Endothelial cell of umbilical vein (primary cell): ENCODE results near the gene TRPT1. TPM values are rescaled to one million over a fixed set of nuclear protein-coding genes. Genes with fewer than 3 reads are reported as not detected.

Source experiments
- BruUV-seq: library from RNA; stranded (reverse); fragments of 400-500 nt; replicated peaks from 2 replicates; lab custom pipeline; 2021; lab: Mats Ljungman, UMichigan
- CTCF ChIA-PET: fragments of 300-600, 350-600 bp; sonication (Branson Sonifier 250); formaldehyde crosslinking; loops from one replicate; lab custom pipeline; 2021; ENCODE audit warnings: antibody characterized with exemption, inconsistent platforms; lab: Charles Lee
- POLR2A ChIA-PET: fragments of 300-600, 350-600 bp; sonication (Branson Sonifier 250); formaldehyde crosslinking; loops from one replicate; lab custom pipeline; 2021; ENCODE audit warnings: antibody characterized with exemption, inconsistent platforms; lab: Charles Lee
- DNase-seq: peaks from one replicate; pipeline ENCODE4 v3.0.0-alpha.2; 2011; ENCODE audit warnings: low read depth, low spot score
- FAIRE-seq: peaks from 2 replicates; lab custom pipeline; 2011; peaks lifted over from hg19 to GRCh38; lab: Jason Lieb, UNC
- H2AFZ ChIP-seq: 2 replicates; pipeline ENCODE4 v1.6.0; 2012; ENCODE audit warnings: low read depth, low read length, control low read depth, inconsistent platforms
- H3K27ac ChIP-seq: 2 replicates; pipeline ENCODE4 v1.5.1; 2011; ENCODE audit warnings: low read depth, mild to moderate bottlenecking, control low read depth, low read length, moderate library complexity; ENCODE audit not compliant: insufficient read depth
- H3K27me3 ChIP-seq, 2 experiments: 2 replicates each; pipeline versions ENCODE4 v1.6.0 to v1.6.1; 2011; ENCODE audit warnings: low read length in 2 of 2, mixed read lengths in 1 of 2; ENCODE audit not compliant: control insufficient read depth in 2 of 2, insufficient read depth in 2 of 2
- H3K36me3 ChIP-seq, 2 experiments: 2 replicates in 1 of 2; 3 replicates in 1 of 2; pipeline ENCODE4 v1.5.1; 2011; ENCODE audit warnings: low read length in 2 of 2, mild to moderate bottlenecking in 1 of 2, moderate library complexity in 1 of 2; ENCODE audit not compliant: control insufficient read depth in 2 of 2, insufficient read depth in 2 of 2; ENCODE audit errors: extremely low read depth in 1 of 2
- H3K4me1 ChIP-seq: 3 replicates; pipeline ENCODE4 v1.5.1; 2011; ENCODE audit warnings: mild to moderate bottlenecking, low read length; ENCODE audit not compliant: control insufficient read depth, insufficient read depth; ENCODE audit errors: extremely low read depth
- H3K4me2 ChIP-seq: 2 replicates; pipeline ENCODE4 v1.6.1; 2011; ENCODE audit warnings: low read length, control low read depth, mixed read lengths; ENCODE audit not compliant: insufficient read depth
- H3K4me3 ChIP-seq, 3 experiments: fragments of 200-600 bp in 1 of 3; sonication (generic), shearing (Covaris generic) in 1 of 3; replicated peaks in 1 of 3; 2 replicates each; pipeline ENCODE4 v1.5.1; 2011 to 2016; ENCODE audit warnings: control low read depth in 3 of 3, low read length in 3 of 3, mild to moderate bottlenecking in 2 of 3, inconsistent platforms in 1 of 3, low read depth in 1 of 3, moderate library complexity in 1 of 3; ENCODE audit not compliant: insufficient read depth in 1 of 3
- H3K79me2 ChIP-seq: 2 replicates; pipeline ENCODE4 v1.6.0; 2012; ENCODE audit warnings: low read length, inconsistent platforms; ENCODE audit not compliant: control insufficient read depth, insufficient read depth
- H3K9ac ChIP-seq: replicated peaks from 2 replicates; pipeline ENCODE3; 2011; ENCODE audit warnings: low read length, control low read depth; ENCODE audit not compliant: insufficient read depth; ENCODE audit errors: extremely low read depth
- H3K9me1 ChIP-seq: replicated peaks from 3 replicates; pipeline ENCODE4 v1.6.0; 2011; ENCODE audit warnings: mild to moderate bottlenecking, low read length; ENCODE audit not compliant: control insufficient read depth, insufficient read depth; ENCODE audit errors: extremely low read depth
- H3K9me3 ChIP-seq: replicated peaks from 2 replicates; pipeline ENCODE4 v1.5.1; 2012; ENCODE audit warnings: low read length, inconsistent platforms; ENCODE audit not compliant: control insufficient read depth, insufficient read depth
- H4K20me1 ChIP-seq: replicated peaks from 2 replicates; pipeline ENCODE3; 2011; ENCODE audit warnings: mild to moderate bottlenecking, low read length; ENCODE audit not compliant: control insufficient read depth, insufficient read depth; ENCODE audit errors: extremely low read depth
- CTCF ChIP-seq, 2 donors: IDR thresholded peaks; 1 replicate in 1 of 2; 2 replicates in 1 of 2; pipeline ENCODE4 v1.5.1; 2011; ENCODE audit warnings: low read length in 2 of 2, mild to moderate bottlenecking in 2 of 2, moderate library complexity in 2 of 2, control low read depth in 1 of 2, inconsistent platforms in 1 of 2, low read depth in 1 of 2; ENCODE audit not compliant: insufficient read depth in 1 of 2; ENCODE audit errors: extremely low read depth in 1 of 2
- EZH2 ChIP-seq: IDR thresholded peaks from 2 replicates; pipeline ENCODE4 v1.6.1; 2012; ENCODE audit warnings: borderline replicate concordance, low read depth, mild to moderate bottlenecking, moderate library complexity, low read length, inconsistent platforms; ENCODE audit not compliant: severe bottlenecking
- FOS ChIP-seq: IDR thresholded peaks from 2 replicates; pipeline ENCODE4 v1.6.1; 2011; ENCODE audit warnings: mild to moderate bottlenecking, low read length, moderate library complexity, borderline replicate concordance; ENCODE audit not compliant: insufficient read depth
- GATA2 ChIP-seq: IDR thresholded peaks from 2 replicates; pipeline ENCODE4 v1.7.0; 2011; ENCODE audit warnings: low read depth, mild to moderate bottlenecking, moderate library complexity, mixed read lengths, low read length; ENCODE audit not compliant: insufficient read length, insufficient read depth
- JUN ChIP-seq: IDR thresholded peaks from 2 replicates; pipeline ENCODE4 v1.6.1; 2011; ENCODE audit warnings: borderline replicate concordance, low read depth; ENCODE audit not compliant: insufficient read length, insufficient read depth
- MAX ChIP-seq: IDR thresholded peaks from 2 replicates; pipeline ENCODE4 v1.6.1; 2011; ENCODE audit not compliant: insufficient read depth, insufficient read length
- MYC ChIP-seq: IDR thresholded peaks from one replicate; pipeline ENCODE4 v1.6.1; 2011; ENCODE audit warnings: mild to moderate bottlenecking, low read depth, low read length
- POLR2A ChIP-seq: IDR thresholded peaks from 2 replicates; pipeline ENCODE4 v1.6.1; 2012; ENCODE audit warnings: low read depth, mild to moderate bottlenecking, control low read depth, low read length
- POLR2AphosphoS5 ChIP-seq: IDR thresholded peaks from 2 replicates; pipeline ENCODE4 v1.6.1; 2012; ENCODE audit warnings: low read depth, mild to moderate bottlenecking, control low read depth, low read length, moderate library complexity; ENCODE audit not compliant: insufficient read depth
- dilution Hi-C: fragments of 300-500 bp; cut with MboI; formaldehyde crosslinking; loops from one replicate; pipeline ENCODE4 v1.15.0; 2019; ENCODE audit warnings: low sequenced_read_pairs; ENCODE audit not compliant: extremely low pct_ligation_motif_present
- intact Hi-C: fragments of 100-400 bp; cut with micrococcal nuclease; formaldehyde crosslinking; loops from one replicate; pipeline ENCODE4 v1.10.0; 2022
- polyA plus RNA-seq, 4 experiments: library from polyadenylated mRNA; depleted of rRNA in 3 of 4; stranded (reverse) in 3 of 4; unstranded in 1 of 4; fragments of >200 nt; gene quantifications; 2 replicates each; pipeline versions ENCODE4 v1.2.1 to v1.2.3, GENCODE V29; 2011 to 2012; ENCODE audit warnings: missing spikeins in 1 of 4
- total RNA-seq: library from RNA; stranded (reverse); gene quantifications from 2 replicates; pipeline ENCODE4 v1.2.3, GENCODE V29; 2021

TRPT1 gene
- total and polyA plus RNA-seq, 2 donors (not counting 3 experiments of a cell fraction or from before 2014, with no cell fraction given) = 26.2 to 56.6 TPM

DNA sequence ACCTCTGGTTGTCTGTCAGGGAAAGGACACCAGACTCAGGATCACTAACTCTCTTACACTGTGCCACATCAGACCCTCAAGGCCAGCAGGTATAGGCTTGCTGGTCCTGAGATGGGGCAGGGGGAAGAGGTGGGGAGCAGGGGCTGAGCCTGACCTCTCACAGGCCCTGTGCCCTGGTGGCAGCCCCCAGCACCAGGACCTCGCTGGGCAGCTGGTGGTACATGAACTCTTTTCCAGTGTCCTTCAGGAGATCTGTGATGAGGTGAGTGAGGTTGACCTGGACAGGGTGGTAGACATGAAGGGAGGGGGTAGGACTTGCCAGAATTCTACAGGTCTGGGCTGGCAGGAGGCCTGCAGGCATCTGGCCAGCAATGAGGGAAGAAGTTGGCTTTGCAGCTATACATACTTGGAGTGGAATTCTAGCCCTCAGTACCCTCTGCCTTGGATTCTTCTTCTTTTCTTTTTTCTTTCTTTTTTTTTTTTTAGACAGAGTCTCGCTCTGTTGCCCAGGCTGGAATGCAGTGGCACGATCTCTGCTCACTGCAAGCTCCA lies 1.5 kb upstream of the TRPT1 start:
- no peaks in the 10 kb centered on the region for H3K9me3 ChIP-seq
- H3K27ac ChIP-seq = no peak overlapping the region
- H3K9ac ChIP-seq = no peak overlapping the region
- peaks cover 0 to 4% of the 10 kb centered on the region in 2 experiments for H3K36me3 ChIP-seq
- no TSS peak for BruUV-seq
- H3K9me1 ChIP-seq = no peaks in the 10 kb centered on the region
- no peak for FAIRE-seq
- intact Hi-C loops = no loop called here
- H3K4me1 ChIP-seq = peaks cover 16% of the 10 kb centered on the region
- H2AFZ ChIP-seq = no peak overlapping the region
- H3K4me2 ChIP-seq = no peak overlapping the region
- no peak for DNase-seq
- H3K79me2 ChIP-seq = peaks cover 8% of the 10 kb centered on the region
- dilution Hi-C loops = no loop called here
- TF ChIP-seq FOS = no peak
- TF ChIP-seq MYC = no peak
- TF ChIP-seq JUN = no peak
- no peak for TF ChIP-seq POLR2A
- no peak for TF ChIP-seq MAX
- TF ChIP-seq POLR2AphosphoS5 = no peak
- no peak for TF ChIP-seq EZH2
- TF ChIP-seq GATA2 = no peak
- no peak for TF ChIP-seq CTCF (IDR thresholded peaks at IDR 0.05; ENCODE audit: extremely low read depth in 1 of 2, insufficient read depth in 1 of 2, low read depth in 1 of 2, low read length in 2 of 2)
- no peaks in the 10 kb centered on the region for H3K27me3 ChIP-seq
- no peak overlapping the region for H3K4me3 ChIP-seq
- CTCF ChIA-PET = interaction anchor here (1.8 to 3.2 kb wide), 4 partner anchors 12 to 77 kb away, joined by 6 to 35 read pairs (median 11); partner anchors contain the start of genes CATSPERZ, ESRRA and FERMT3
- POLR2A ChIA-PET = interaction anchor here (0.8 kb wide), 1 partner anchor 42 kb away, joined by 3 read pairs; the partner anchor contains the start of gene STIP1
- no peaks in the 10 kb centered on the region for H4K20me1 ChIP-seq
